Sciatic nerve (tissue), 2 donors: ENCODE measurements around the gene PCBD2. TPM values are rescaled to one million over a fixed set of nuclear protein-coding genes. Genes with fewer than 3 reads are reported as not detected.
"Not testable (repeated sequence)": the region's sequence is repeated elsewhere in the genome, so short reads cannot be mapped to it uniquely, and the experiment has no call there.

Source experiments
- ATAC-seq: fragments of 200-7000 bp; cut with Tn5 transposase; one replicate; pipeline ENCODE4 v1.9.1; 2020; ENCODE audit warnings: mild to moderate bottlenecking, moderate library complexity
- DNase-seq: peaks from one replicate; pipeline ENCODE4 v3.0.0-alpha.2; 2020; ENCODE audit warnings: low spot score
- intact Hi-C: fragments of 100-400 bp; cut with DNase I; formaldehyde crosslinking; loops from one replicate; pipeline ENCODE4 v1.14.2; 2022
- total RNA-seq: library from RNA; stranded (reverse); fragmentation: NEBNext Ultra II Directional; extraction: Animal tissue kit (Norgen Biotek cat#: 25700); gene quantifications from one replicate; pipeline ENCODE4 v1.2.1, GENCODE V29; 2021
- donor health status: DM: no; HTN: no; CAD: no.
- donor health status: DM: no; HTN: no; CAD: no.

Gene PCBD2
- 13.6 TPM for total RNA-seq

DNA sequence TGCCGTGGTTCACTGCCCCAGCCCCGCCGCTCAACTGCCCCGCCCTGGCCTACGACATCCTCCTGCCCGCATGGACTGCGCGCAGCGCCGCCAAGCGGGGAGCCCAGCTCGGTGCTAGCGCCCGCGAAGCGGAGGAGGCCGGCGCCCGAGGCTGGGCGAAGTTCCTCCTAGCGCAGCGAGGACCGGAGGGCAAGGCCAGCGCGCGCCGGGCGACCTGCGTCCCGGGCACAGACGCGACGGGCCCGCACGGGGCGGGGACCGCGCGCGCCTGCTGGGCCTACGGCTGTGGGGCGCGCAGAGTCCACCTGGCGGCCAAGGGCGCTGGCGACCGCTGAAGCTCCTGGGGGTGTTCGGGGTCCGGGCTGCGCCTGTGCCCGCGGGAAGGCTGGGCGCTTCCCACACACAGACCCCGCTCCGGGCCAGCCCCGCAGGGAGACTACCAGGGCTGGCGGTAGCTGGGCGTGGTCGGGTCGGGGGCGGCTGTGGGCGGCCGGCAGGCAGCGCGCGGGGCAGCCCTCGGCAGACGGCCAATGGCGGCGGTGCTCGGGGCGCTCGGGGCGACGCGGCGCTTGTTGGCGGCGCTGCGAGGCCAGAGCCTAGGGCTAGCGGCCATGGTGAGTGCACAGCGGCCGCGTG, at the start of gene PCBD2:
PCBD2 (plus strand) TSS at position 522 of the 636 bp plus-strand sequence; CDS start at position 531, 9 bp downstream.
- intact Hi-C loops, result no loop called here
- peak; percentile 96 for ATAC-seq
- peak; percentile 95 for DNase-seq

DNA sequence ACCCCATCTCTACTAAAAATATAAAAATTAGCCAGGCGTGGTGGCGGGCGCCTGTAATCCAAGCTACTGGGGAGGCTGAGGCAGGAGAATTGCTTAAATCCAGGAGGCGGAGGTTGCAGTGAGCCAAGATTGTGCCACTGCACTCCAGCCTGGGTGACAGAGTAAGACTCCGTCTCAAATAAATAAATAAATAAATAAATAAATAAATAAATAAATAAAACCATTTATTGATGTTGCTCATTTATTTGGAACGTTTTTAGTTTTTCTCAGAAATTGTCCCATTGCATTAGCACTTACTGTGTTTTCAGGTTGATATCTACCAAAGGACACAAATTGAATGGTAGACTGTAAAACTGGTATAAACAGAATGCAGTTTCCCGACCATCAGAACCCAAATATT, 48.5 kb upstream of the PCBD2 start:
- ATAC-seq, intact Hi-C loops, DNase-seq: not testable (repeated sequence)

DNA sequence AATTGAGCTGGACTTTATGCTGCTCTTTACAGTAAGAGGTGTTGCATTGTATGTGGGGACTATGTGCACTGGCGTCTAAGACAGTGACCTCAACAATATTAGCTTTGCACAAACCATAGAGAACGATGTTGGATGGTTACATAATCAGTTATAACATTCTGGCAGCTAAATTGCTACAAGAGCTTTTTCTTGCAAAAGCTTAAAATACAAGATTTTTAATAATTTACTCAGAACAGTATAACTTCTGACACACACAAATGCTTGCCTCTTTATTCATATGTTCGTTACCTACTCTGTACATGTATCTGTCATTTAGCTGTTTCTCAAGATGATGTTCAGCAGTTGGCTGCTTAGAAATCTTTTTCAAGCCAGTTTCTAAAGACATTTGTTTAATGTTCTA, 47.5 kb upstream of the PCBD2 start:
- ATAC-seq, result no peak
- DNase-seq, result no peak
- intact Hi-C loops, result no loop called here

DNA sequence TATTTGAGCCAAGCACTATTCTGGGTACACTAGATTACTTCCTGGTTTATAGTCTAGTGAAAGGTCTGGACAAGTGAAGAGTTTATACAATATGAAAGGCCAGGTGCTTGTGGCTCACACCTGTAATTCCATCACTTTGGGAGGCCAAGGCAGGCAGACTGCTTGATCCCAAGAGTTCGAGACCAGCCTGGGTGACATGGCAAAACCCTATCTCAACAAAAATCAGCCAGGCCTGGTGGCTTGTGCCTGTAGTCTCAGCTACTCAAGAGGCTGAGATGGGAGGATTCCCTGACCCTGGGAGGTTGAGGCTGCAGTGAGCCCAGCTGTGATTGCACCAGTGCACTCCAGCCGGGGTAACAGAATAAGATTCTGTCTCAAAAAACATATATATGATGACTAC, 40.2 kb upstream of the PCBD2 start:
- ATAC-seq (no peak), DNase-seq (no peak)
- intact Hi-C loops, result no loop called here

DNA sequence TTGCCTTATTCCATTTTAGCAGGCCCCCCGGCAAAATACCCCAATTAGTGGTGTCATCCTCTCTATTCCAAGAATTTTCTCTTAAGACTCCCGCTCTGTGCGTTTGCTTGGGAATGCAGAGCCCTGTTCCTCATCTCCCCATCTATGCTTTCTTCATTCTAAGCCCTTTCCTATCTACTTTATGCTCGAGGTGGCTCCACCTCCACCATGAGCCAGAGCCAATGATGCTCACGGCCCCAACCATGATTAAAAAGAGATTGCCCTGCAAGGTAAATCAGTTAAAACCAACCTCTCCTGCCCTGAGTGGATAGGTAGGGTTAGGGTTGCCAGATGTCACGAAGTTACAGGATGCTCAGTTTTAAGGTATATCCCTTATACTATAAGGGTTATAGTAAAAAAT, 31.4 kb upstream of the PCBD2 start:
- DNase-seq, result no peak
- intact Hi-C loops, result no loop called here
- no peak for ATAC-seq

DNA sequence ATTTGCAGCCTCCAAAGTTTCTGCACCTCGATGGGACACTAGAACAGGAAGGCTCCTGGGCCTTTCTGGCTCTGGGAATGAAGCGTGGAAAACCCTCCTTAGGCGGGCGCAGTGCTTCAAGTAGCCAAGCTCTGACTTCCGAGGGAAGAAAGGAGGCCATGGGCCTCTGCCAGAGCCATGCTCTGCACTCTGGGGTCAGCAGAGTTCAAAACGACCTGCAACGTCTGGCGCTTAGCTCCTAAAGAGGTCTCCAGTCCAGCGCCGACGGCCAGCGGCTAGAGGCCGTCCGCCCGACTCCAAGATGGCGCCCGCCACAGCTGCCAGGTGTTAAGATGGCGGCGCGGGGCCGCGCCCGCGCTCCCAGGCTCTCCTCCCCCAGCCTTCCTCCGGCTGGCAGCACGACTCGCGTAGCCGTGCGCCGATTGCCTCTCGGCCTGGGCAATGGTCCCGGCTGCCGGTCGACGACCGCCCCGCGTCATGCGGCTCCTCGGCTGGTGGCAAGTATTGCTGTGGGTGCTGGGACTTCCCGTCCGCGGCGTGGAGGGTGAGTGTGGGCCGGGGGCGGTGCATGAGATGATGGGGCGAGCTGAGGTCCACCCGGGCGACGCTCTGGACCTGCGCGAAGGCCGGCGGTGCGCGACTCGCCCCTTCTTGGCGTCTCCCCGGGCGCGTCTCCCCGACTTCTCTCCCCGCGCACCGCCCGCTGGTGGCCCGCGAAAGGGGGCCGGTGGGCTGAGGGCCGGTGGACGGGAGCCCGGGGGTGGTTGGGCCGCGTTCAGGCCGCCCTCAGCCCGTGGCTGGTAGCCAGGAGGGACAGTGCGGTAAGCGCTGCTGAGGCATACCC, 30.7 kb upstream of the PCBD2 start, which contains the start of gene TXNDC15:
TXNDC15 (plus strand) TSS at position 385 of the 844 bp plus-strand sequence; CDS start at position 442, 57 bp downstream.
- ATAC-seq (peak; percentile 97), DNase-seq (peak; percentile 92)
- intact Hi-C loops, result no loop called here

DNA sequence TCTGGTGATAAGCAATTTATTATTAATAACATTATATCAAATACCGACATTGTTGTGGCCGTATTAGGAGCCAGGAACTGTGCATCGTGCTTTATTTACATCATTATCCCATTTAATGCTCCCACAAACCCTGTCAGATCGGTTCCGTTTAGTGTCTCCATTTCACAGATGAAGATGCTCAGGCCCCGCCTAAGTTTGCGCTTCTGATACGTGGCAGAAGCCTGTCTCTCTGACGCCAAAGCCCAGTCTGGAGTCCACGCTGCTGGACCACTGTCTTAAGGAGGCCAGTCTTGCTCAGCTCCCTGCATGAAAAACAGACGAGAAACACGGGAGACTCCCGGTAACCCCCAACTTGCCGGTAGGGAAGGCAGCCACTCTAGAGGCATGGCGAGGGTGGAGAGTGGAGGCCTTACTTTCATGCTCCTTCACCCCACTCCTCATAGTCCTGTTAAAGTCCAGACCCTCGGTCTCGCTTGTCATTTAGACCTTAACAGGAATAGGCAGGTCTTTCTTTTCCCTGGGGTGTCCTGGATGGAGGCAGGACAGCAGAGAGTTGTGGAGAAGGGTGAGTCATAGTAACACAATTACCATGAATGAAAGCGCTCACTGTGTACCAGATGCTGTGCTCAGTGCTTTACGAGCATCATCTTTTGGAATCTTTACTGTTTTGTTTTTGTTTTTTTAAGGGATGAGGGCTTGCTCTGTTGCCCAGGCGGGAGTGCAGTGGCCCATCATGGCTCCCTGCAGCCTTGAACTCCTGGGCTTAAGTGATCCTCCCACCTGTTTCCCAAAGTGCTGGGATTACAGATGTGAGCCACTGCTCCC, 29.9 kb upstream of the PCBD2 start:
- peak; percentile 88 for ATAC-seq
- peak; percentile 82 for DNase-seq

DNA sequence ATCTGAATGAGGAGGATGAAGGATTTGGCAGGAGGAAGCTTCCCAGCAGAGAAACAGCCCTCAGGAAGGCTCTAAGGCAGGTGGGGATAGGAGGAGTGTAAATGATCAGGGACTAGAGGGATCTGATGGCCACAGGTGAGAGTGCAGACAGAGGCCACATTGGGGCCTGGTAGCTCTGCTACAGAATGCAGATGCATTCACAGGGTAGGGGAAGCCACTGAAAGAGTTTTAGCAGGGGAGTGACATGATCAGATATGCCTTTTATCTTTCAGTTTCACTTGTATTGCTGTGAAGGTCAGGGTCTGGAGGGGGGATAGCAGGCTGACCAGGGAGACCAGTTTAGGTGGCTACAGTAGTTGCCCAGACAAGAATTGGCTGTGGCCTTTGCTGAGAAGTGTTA, 27.8 kb upstream of the PCBD2 start:
- intact Hi-C loops, result no loop called here
- no peak for ATAC-seq
- DNase-seq, result no peak

More for the DNA sequence above, 29.9 kb upstream of the PCBD2 start:
- intact Hi-C loops, result no loop called here

DNA sequence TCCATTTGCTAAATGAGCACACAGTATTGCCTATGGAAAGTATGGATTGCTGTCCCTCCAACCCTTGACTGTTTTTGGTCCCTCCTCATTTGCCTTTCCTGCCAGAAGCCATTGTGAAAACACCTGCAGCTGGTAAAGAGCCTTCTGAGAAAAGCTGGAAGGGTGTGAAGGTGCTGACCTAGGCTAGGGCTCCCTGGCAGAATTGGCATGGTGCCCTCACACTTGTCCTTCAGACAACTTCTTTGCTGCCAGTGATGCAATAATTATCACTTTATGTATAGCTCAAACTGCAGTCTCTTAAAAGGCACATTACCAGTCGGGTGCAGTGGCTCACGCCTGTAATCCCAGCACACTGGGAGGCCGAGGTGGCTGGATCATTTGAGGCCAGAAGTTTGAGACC, 26.5 kb upstream of the PCBD2 start:
- DNase-seq (no peak), ATAC-seq (no peak)
- intact Hi-C loops, result no loop called here

DNA sequence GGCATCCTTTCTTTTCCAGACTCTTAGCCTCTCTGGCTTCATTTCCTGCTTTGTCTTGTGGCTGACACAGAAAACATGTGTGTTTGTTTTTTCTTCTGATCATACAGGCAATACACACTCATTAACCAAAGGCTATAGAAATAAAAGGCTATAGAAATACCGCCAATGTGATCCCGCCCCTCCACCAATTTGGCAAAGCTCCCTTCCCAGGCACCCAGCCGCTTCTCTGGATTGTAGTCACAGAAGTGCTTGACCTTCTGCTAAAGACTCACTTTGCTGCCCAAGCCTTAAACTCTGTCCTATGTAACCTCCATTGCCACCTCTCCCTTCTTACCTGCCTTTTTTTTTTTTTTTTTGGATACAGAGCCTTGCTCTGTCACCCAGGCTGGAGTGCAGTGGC, 25.5 kb upstream of the PCBD2 start:
- intact Hi-C loops, result no loop called here
- ATAC-seq, result no peak
- no peak for DNase-seq

DNA sequence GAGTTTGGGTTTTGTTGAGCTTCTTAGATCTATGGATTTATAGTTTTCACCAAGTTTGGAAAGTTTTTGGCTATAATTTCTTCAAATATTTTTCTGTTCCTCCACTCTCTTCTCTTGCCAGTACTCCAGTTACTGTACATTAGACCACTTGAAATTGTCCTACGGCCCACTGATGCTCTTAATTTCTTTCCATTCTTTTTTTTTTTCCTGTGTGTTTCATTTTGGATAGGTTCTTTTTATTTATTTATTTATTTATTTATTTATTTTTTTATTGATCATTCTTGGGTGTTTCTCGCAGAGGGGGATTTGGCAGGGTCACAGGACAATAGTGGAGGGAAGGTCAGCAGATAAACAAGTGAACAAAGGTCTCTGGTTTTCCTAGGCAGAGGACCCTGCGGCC, 24.0 kb upstream of the PCBD2 start:
- DNase-seq, intact Hi-C loops: not testable (repeated sequence)

DNA sequence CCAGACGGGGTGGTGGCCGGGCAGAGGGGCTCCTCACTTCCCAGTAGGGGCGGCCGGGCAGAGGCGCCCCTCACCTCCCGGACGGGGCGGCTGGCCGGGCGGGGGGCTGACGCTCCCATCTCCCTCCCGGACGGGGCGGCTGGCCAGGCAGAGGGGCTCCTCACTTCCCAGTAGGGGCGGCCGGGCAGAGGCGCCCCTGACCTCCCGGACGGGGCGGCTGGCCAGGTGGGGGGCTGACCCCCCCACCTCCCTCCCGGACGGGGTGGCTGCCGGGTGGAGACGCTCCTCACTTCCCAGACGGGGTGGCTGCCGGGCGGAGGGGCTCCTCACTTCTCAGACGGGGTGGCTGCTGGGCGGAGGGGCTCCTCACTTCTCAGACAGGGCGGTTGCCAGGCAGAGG, 23.2 kb upstream of the PCBD2 start:
- DNase-seq, ATAC-seq: not testable (repeated sequence)

More for the DNA sequence above, 24.0 kb upstream of the PCBD2 start:
- ATAC-seq, result not testable (repeated sequence)

DNA sequence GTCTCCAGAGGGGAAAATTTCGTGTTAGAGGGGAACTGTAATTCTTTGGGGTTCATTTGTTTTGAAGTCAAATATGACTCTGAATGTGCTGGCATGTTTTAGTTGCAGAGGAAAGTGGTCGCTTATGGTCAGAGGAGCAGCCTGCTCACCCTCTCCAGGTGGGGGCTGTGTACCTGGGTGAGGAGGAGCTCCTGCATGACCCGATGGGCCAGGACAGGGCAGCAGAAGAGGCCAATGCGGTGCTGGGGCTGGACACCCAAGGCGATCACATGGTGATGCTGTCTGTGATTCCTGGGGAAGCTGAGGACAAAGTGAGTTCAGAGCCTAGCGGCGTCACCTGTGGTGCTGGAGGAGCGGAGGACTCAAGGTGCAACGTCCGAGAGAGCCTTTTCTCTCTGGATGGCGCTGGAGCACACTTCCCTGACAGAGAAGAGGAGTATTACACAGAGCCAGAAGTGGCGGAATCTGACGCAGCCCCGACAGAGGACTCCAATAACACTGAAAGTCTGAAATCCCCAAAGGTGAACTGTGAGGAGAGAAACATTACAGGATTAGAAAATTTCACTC, 17.3 kb upstream of the PCBD2 start:
- DNase-seq (no peak), ATAC-seq (no peak)
- intact Hi-C loops, result no loop called here

More for the DNA sequence above, 23.2 kb upstream of the PCBD2 start:
- intact Hi-C loops, result not testable (repeated sequence)

DNA sequence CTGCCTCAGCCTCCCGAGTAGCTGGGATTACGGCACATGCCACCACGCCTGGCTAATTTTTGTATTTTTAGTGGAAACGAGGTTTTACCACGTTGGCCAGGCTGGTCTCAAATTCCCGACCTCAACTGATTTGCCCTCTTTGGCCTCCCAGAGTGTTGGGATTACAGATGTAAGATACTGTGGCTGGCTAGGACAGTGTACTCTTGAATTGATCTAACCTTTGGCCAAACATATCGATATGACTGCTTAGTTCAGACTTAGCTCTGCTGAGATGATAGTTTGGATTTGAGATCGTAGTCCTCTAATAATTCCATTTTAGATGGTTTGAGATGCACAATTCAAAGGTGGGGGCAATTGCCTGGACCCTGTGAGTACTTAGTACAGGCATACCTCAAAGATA, 15.6 kb upstream of the PCBD2 start:
- DNase-seq (no peak), ATAC-seq (no peak)
- intact Hi-C loops, result no loop called here

DNA sequence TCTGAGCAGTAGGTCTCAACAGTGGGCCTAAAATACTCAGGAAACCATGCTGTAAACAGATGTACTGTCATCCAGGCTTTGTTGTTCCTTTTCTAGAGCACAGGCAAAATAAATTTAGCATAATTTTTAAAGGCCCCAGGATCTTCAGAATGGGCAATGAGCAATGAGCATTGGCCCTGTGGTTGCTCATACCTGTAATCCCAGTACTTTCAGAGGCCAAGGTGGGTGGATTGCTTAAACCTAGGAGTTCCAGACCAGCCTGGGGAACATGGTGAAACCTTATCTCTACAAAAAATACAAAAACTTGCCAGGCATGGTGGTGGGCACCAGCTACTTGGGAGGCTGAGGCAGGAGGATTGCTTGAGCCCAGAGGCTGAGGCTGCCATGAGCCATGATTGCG, 13.5 kb upstream of the PCBD2 start:
- DNase-seq (no peak), ATAC-seq (no peak)
- intact Hi-C loops, result no loop called here

DNA sequence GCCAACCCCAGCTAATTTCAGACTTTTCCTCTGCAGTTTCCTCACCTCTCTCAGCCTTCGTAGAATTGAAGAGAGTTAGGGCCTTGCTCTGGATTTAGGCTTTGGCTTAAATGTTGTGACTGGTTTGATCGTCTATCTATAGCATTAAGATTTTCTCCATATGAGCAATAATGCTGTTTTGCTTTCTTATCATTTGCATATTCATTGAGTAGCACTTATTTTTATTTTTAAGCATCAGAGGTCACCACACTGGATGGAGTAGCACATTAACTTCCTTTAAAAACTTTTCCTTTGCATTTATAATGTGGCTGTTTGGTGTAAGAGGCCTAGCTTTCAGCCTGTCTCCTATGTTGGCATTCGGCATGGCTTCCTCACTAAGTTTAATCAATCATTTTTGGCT, 12.6 kb upstream of the PCBD2 start:
- intact Hi-C loops, result no loop called here
- no peak for ATAC-seq

DNA sequence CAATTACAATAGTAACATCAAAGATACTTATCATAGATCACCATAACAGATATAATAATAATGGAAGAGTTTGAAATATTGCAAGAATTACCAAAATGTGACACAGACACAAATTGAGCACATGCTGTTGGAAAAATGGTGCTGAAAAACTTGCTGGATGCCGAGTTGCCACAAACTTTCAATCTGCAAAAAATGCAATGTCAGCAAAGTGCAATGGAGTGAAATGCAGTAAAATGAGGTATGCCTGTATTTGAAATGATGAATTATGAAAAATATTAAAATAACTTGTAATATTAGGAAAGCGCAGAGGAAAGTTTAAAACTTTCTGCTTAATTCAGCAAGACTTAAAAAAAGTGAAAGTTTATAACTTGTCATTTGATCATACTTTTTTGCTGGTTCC, 12.0 kb upstream of the PCBD2 start:
- ATAC-seq (no peak), DNase-seq (no peak)
- intact Hi-C loops, result no loop called here

More for the DNA sequence above, 12.6 kb upstream of the PCBD2 start:
- DNase-seq, result no peak

DNA sequence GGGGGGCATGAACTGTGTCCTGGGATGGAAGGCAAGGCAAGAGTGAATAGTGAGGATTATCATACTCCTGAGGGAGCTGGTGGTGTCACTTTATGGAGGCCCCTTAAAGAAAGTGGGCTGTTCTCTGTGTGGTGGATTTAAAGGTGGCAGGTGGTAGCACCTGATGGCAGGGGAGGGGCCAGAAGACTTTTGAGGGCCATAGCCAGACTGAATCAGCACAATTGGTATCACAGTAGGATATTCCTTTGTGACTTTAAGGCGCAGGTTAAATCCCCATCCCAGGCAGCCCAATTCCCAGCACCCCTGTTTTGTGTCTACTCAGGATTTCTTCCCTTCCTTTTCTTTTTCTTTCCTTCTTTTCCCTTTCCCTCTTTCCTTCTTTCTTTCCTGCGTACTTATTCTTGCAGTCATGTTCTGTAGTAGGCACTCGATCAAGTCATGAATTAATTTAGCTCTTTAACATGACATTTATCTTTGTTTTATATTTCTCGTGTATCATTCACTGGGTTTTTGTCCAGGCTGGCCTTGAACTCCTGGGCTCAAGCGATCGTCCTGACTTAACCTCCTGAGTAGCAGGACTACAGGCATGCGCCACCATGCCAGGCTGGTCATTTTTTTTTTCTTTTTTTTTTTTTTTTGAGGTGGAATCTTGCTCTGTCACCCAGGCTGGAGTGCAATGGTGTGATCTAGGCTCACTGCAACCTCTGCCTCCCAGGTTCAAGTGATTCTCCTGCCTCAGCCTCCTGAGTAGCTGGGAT, 11.0 kb upstream of the PCBD2 start:
- ATAC-seq, result no peak
- intact Hi-C loops, result no loop called here
- no peak for DNase-seq
